HG03521 (cell line): ENCODE measurements around the gene CYRIA.

Experiments
- ATAC-seq: cut with Tn5 transposase; IDR thresholded peaks from one replicate; pipeline ENCODE4 v1.9.1; 2021; ENCODE audit warnings: mild to moderate bottlenecking, moderate library complexity; ENCODE audit not compliant: unreplicated experiment

Gene CYRIA

GRCh38 chr2:16665748-16666448 lies at the start of gene CYRIA:
Gene CYRIA, minus strand, starts transcription at chr2:16665834. Its CDS starts 77,715 bp downstream, at chr2:16588119.
- peak; percentile 71 for ATAC-seq

- peak; percentile 94 for ATAC-seq
These were observed 47.4 kb upstream of the CYRIA start for GRCh38 chr2:16713011-16713423.

- no peak for ATAC-seq
These were observed 44.1 kb upstream of the CYRIA start for GRCh38 chr2:16709769-16710168.

- no peak for ATAC-seq
These were observed 42.5 kb upstream of the CYRIA start for GRCh38 chr2:16708173-16708572.

- ATAC-seq, result no peak
These were observed 41.5 kb upstream of the CYRIA start for GRCh38 chr2:16707014-16707623.

GRCh38 chr2:16700551-16701259 lies 35.1 kb upstream of the CYRIA start:
- no peak for ATAC-seq

- ATAC-seq, result no peak
These were observed 28.2 kb upstream of the CYRIA start for GRCh38 chr2:16693854-16694253.

GRCh38 chr2:16691261-16691660 lies 25.6 kb upstream of the CYRIA start:
- no peak for ATAC-seq

- no peak for ATAC-seq
These were observed 22.3 kb upstream of the CYRIA start for GRCh38 chr2:16687955-16688354.

- no peak for ATAC-seq
These were observed 21.6 kb upstream of the CYRIA start for GRCh38 chr2:16687222-16687621.

- ATAC-seq, result no peak
These were observed 21.0 kb upstream of the CYRIA start for GRCh38 chr2:16686641-16687040.

GRCh38 chr2:16685340-16685715 lies 19.7 kb upstream of the CYRIA start:
- no peak for ATAC-seq

GRCh38 chr2:16684676-16685339 lies 19.2 kb upstream of the CYRIA start:
- no peak for ATAC-seq

- ATAC-seq, result no peak
These were observed 17.9 kb upstream of the CYRIA start for GRCh38 chr2:16683576-16683975.

GRCh38 chr2:16682431-16683118 lies 16.9 kb upstream of the CYRIA start:
- ATAC-seq, result no peak

- ATAC-seq, result no peak
These were observed 15.1 kb upstream of the CYRIA start for GRCh38 chr2:16680781-16681180.

- ATAC-seq, result no peak
These were observed 14.7 kb upstream of the CYRIA start for GRCh38 chr2:16680304-16680703.

- ATAC-seq, result no peak
These were observed 13.3 kb upstream of the CYRIA start for GRCh38 chr2:16678964-16679363.

- no peak for ATAC-seq
These were observed 12.2 kb upstream of the CYRIA start for GRCh38 chr2:16677875-16678274.

GRCh38 chr2:16675781-16676180 lies 10.1 kb upstream of the CYRIA start:
- no peak for ATAC-seq

GRCh38 chr2:16674154-16674553 lies 8.5 kb upstream of the CYRIA start:
- ATAC-seq, result no peak
